HG03378 (cell line): Measurements from ENCODE around the gene ABI1.

Source experiments
- ATAC-seq: cut with Tn5 transposase; IDR thresholded peaks from one replicate; pipeline ENCODE4 v1.9.1; 2021; ENCODE audit warnings: mild to moderate bottlenecking, moderate library complexity; ENCODE audit not compliant: unreplicated experiment

The ABI1 gene

DNA sequence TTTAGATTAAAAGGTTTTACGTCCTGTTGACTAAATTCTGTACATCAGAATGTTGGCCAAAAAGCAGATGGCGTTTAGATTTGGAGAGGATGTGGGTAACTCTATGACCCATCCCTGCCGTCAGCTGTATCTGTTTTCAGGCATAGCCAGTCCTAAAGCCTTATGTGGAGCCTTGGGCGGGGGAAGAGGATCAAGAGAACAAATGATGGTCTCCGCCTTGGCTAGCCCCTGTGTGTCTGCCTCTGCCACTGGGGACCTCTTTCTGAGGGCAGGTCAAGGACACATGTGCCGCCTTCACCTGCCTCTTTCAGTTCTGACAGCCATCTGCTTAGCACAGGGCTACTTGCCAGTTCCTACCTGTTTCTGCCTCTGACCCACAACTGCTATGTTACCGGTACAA, 139.2 kb downstream of the ABI1 start:
- no peak for ATAC-seq

DNA sequence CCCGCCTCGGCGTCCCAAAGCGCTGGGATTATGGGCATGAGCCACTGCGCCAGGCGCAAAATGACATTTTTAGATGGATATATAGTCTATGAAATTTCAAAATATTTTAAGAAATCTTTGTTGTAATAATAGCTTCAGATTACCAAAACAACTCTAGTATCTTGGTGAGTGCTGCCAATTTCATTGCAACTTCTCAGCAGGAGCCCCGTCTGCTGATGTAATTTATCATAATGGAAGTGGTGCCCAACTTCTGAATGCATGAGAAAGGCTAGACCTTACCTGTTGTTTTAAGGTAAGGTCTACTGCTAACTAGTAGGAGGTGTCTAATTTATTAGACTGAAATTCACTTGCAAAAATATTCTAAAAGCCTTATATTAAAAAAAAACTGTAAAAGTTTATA, 143.3 kb downstream of the ABI1 start:
- ATAC-seq: no peak

DNA sequence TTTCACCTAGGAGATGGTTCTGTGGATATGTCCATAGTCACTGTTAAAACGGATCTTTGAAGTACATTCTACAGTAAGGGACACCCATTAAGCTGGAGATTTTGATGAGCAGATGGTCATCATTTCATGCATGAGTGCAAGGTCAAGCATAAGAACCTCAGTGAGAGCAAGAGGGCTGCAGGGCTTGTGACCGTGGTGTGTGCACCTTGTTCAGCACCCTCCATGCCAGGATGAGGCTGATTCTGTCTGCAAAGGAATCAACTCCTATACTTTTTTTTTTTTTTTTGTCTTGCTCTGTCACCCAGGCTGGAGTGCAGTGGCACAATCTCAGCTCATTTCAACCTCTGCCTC, 145.6 kb downstream of the ABI1 start:
- no peak for ATAC-seq

DNA sequence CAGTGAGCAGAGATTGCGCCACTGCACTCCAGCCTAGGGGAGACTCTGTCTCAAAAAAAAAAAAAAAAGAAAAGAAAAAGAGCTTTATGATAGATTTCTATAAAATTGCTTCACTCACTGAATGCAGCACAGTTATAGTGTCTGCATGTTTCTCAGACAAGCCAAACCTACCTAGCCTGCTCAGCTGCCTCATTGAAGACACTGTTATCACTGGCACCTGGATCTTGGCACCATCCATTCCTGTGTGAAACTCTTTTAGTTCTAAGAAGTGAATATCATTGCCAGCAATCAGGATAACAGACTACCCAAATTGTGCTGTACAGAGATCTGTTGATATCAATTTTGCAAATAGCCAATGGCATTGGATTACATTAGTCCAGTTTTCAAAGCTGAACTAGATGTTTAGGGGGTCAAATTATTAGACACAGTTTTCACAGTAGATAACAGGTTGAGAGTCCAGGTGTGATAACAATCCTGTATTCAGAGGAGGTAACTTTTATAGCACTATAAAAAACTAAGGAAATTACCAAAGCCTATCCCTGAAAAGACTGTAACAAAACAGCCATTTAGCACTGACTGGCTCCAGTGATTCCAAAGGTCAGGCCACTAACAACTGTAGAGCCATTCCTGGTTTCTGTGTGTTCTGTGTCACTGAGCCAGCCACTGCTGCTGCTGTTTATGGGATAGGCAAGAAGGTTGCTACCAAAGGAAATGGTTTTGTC, 146.2 kb downstream of the ABI1 start:
- ATAC-seq: no peak

DNA sequence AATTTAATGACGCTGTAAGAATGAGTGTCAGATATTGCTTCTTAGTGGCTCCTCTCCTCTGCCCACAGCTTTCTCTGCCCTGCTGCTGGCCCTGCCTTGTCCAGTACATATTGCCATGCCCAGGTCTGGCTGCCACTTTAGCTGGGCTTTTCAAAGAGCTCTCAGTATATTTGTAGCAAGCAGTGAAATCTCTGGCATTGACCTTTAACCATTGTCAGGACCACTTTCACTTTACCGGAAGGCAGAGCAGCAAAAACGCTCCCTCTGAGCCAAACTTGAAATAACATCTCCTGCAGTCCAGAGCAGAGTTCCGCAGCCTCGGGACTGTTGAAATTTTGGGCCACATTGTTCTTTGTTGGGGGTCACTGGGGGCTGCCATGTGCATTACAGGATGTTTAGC, 149.4 kb downstream of the ABI1 start:
- no peak for ATAC-seq

DNA sequence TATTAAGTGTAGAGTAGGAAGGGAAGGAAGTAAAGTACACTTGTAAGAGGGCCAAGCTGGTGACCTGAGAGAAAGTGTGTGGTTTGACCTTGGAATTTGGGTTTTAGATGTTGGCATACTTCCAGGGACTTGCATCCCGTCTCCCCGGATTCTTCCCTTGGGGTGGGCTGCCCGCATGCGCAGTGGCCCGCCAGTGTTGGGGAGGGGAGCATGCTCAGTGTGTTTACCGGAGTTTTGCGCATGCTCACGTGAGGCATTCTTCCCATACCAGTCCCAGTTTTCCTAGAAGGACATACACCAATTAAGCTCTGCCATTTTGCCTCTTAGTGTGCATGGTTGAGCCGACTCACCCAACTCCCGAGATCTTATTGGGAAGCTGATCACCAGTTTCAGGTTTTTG, 153.8 kb downstream of the ABI1 start:
- ATAC-seq: no peak

DNA sequence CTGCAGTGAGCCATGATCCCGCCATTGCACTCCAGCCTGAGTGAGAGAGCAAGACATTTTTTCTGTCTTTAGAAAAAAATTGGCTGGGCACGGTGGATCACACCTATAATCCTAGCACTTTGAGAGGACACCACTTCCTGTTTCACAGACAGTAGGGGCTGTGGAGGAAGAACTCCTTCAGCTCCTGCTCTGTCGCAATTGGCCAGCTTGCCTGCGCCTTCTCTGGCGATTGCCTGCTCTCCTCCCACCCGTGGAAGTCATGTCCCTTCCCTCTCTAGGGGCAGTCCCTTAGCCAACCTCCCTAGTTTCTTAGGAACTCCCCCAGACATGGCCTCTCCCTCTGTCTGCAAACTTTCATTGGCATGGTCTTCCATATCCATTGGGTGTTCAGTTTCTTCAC, 154.6 kb downstream of the ABI1 start:
- no peak for ATAC-seq

DNA sequence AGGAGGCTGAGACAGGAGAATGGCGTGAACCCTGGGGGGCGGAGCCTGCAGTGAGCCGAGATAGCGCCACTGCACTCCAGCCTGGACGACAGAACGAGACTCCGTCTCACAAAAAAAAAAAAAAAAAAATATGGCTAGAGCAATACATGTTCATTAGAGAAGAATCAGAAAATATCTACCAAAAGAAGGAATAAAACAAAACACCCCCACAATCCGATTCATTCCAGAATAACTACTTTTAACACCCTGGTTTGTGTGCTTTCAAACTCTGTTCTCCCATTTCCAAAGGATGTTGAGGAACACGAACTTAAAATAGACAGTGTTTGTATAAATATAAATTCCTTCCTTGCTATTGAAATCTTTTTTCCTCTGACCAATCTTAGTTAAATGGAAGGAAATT, 156.8 kb downstream of the ABI1 start:
- ATAC-seq: no peak

DNA sequence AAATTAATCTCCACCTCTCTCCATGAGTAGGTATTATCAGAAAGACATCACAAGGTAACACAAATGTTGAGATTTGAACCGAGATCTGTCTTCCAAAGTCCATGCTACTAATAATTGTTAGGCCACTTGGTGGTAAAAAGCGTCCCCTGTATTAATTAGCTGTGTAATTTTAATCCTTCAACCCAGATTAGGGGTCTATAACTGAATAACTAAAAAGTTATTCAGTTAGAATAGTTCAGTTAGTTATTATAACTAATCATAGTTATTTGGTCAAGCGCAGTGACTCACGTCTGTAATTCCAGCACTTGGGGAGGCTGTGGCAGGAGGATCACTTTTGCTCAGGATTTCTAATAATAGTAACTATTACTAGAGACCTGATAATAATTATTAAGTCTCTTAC, 157.7 kb downstream of the ABI1 start:
- ATAC-seq: no peak

DNA sequence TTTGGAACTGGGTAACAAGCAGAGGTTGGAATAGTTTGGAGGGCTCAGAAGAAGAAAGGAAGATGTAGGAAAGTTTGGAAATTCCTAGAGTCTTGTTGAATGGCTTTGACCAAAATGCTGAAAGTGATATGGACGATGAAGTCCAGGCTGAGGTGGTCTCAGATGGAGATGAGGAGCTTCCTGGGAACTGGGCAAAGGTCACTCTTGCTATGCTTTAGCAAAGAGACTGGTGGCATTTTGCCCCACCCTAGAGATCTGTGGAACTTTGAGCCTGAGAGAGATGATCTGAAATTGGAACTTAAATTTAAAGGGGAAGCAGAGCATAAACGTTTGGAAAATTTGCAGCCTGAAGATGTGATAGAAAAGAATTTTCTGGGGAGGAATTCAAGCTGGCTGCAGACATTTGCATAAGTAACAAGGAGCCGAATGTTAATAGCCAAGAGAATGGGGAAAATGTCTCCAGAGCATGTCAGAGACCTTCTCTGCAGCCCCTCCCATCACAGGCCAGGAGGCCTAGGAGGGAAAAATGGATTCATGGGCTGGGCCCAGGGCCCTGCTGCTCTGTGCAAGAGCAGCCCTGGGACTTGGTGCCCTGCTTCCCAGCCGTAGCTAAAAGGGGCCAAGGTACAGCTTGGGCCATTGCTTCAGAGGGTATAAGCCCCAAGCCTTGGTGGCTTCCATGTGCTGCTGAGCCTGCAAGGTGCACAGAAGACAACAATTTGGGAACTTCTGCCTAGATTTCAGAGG, 159.7 kb downstream of the ABI1 start:
- no peak for ATAC-seq

DNA sequence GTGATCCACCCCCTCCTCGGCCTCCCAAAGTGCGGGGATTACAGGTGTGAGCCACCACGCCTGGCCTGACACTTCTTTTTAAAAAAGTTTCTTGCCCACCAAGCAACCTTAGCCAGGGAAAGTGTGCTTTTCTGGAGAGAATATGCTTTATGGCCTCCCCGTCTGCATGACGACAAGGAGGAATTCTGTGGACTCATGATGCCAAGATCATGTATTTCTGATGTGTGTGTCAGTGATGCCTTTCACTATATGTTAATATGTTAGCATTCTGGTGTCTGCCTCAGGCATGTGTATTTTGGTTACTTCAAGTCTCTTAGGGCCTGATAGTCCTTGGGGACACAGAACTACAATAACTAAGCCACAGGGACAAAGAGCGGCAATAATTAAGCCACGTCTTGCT, 161.1 kb downstream of the ABI1 start:
- ATAC-seq: no peak

DNA sequence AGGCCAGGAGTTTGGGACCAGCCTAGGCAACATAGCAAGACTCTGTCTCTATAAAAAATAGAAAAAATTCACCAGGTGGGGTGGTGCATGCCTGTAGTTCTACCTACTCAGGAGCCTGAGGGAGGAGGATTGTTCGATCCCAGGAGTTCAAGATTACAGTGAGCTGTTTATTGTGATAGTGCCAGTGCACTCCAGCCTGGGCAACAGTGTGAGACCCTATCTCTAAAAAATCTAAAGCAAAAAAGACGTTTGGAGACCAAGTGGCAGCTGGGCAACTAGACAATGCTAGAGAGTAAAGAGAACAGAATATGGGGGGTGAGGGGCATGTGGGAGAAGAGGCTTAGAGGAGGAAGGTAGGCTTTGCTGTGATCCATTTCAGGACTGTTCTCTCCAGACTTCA, 161.8 kb downstream of the ABI1 start:
- ATAC-seq: no peak

DNA sequence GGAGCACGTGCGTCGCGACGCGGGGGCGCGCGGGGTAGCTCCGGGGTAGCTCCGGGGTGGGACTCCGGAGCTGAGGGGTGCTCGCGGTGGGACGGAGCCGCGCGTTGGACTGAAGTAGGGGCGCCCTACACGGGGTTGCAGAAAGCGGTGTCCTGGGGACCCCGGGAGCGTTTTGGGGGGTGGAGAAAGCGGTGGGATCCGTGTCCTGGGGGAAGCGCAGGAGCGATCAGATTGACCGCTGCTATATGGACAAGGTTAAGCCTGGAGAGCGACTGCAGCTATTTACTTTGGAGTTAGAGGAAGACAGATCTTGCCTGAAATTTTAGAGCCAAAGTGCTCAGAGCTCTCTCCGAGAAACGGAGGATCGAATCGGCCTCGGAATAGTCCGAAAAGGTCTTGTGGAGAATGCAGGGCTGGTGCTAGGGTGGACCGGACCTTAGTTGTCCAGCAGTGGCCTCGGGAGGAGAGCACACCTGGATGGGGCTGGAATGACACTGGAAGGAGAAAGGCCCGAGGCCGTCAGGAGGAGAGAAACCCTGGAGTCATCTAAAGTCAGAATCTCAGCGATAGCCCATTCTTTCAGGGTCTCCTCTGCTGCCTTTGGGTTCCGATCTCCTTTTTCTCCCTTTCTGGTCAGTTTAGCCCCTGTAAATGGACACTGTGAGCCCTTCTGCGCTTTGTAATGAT, 162.7 kb downstream of the ABI1 start:
- ATAC-seq: peak; percentile 2

DNA sequence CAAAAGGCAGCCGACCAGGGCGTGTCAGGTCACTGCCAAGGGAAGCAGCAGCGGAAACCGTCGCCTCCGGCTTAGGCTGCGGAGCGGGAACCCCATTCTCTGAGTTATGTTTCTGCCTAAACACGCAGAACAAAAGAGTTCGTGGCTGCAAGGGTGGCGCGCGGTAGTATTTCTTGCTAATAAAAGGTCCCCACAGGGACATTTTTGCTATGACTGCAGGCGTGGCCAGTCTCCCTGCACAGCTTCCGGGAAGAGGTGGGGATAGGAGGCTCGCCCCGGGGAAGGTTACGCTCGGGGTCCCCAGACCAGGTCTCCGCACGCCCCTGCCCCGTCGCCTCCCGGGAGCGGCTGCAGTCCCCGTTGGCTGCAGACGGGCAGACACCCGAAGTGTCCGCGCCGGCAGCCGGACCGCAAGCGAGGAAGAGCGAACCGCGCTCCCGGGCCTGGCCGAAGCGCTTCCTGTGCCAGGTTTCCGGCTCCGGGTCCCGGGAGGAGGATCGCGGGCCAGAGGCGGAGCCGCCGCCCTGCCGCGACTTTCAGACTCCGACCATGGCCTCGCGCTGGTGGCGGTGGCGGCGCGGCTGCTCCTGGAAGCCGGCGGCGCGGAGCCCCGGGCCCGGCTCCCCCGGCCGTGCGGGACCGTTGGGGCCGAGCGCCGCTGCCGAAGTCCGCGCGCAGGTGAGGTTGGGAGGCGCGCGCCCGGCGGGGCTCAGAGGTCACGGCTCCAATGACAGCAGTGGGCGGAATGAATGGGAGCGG, 163.4 kb downstream of the ABI1 start, which contains the start of gene PDSS1:
Gene PDSS1 (plus strand): TSS at position 539 of the 759 bp plus-strand sequence. CDS start 11 bp downstream, at position 550.
- ATAC-seq: peak; percentile 70

DNA sequence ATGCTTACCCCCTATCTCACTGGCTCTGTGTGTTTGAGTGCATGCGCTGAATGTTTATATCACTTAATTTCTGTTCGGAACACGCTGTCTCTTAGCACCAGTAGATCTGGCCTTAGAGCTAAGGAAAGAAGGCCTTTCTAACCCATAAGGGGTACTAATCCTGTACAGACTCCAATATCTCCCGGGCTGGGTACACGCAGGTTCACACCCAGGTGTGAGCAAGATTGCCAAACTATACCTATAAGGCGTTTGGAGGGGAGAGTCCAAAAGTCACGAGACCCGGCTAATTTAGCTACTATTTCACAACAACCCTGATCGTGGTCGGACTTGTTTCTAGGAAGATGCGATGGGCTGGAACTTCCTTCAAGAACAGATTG, 164.0 kb downstream of the ABI1 start:
- ATAC-seq: no peak
